HG03565 (cell line): ENCODE measurements around the gene AR.

Source experiments
- ATAC-seq: cut with Tn5 transposase; IDR thresholded peaks from one replicate; pipeline ENCODE4 v1.9.1; 2021; ENCODE audit warnings: mild to moderate bottlenecking, moderate library complexity; ENCODE audit not compliant: unreplicated experiment

Gene AR

DNA sequence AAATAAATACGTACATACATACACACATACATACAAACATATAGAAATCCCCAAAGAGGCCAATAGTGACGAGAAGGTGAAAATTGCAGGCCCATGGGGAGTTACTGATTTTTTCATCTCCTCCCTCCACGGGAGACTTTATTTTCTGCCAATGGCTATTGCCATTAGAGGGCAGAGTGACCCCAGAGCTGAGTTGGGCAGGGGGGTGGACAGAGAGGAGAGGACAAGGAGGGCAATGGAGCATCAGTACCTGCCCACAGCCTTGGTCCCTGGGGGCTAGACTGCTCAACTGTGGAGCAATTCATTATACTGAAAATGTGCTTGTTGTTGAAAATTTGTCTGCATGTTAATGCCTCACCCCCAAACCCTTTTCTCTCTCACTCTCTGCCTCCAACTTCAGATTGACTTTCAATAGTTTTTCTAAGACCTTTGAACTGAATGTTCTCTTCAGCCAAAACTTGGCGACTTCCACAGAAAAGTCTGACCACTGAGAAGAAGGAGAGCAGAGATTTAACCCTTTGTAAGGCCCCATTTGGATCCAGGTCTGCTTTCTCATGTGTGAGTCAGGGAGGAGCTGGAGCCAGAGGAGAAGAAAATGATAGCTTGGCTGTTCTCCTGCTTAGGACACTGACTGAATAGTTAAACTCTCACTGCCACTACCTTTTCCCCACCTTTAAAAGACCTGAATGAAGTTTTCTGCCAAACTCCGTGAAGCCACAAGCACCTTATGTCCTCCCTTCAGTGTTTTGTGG lies 180.7 kb downstream of the AR start:
- ATAC-seq, result no peak

DNA sequence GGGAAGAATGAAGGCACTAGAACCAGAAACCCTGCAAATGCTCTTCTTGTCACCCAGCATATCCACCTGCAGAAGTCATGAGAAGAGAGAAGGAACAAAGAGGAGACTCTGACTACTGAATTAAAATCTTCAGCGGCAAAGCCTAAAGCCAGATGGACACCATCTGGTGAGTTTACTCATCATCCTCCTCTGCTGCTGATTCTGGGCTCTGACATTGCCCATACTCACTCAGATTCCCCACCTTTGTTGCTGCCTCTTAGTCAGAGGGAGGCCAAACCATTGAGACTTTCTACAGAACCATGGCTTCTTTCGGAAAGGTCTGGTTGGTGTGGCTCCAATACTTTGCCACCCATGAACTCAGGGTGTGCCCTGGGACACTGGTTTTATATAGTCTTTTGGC lies 181.7 kb downstream of the AR start:
- ATAC-seq, result no peak

DNA sequence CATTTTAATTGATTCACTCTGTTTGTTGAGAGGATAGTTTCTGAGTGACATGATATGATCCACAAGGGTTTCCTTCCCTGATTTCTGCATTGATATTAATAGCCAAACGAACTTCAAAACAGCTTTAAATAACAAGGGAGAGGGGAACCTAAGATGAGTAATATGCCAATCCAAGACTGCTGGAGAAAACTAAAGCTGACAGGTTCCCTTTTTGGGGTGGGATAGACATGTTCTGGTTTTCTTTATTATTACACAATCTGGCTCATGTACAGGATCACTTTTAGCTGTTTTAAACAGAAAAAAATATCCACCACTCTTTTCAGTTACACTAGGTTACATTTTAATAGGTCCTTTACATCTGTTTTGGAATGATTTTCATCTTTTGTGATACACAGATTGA lies 182.2 kb downstream of the AR start:
- no peak for ATAC-seq

DNA sequence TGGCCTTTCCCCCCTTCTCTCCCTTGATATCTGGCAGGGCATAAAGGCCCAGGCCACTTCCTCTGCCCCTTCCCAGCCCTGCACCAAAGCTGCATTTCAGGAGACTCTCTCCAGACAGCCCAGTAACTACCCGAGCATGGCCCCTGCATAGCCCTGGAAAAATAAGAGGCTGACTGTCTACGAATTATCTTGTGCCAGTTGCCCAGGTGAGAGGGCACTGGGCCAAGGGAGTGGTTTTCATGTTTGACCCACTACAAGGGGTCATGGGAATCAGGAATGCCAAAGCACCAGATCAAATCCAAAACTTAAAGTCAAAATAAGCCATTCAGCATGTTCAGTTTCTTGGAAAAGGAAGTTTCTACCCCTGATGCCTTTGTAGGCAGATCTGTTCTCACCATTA lies 183.8 kb downstream of the AR start:
- ATAC-seq, result no peak

DNA sequence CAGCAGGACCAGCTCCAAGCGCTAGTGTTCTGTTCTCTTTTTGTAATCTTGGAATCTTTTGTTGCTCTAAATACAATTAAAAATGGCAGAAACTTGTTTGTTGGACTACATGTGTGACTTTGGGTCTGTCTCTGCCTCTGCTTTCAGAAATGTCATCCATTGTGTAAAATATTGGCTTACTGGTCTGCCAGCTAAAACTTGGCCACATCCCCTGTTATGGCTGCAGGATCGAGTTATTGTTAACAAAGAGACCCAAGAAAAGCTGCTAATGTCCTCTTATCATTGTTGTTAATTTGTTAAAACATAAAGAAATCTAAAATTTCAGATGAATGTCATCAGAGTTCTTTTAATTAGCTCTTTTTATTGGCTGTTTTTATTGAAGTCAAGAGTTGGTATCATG lies 186.5 kb downstream of the AR start:
- no peak for ATAC-seq

DNA sequence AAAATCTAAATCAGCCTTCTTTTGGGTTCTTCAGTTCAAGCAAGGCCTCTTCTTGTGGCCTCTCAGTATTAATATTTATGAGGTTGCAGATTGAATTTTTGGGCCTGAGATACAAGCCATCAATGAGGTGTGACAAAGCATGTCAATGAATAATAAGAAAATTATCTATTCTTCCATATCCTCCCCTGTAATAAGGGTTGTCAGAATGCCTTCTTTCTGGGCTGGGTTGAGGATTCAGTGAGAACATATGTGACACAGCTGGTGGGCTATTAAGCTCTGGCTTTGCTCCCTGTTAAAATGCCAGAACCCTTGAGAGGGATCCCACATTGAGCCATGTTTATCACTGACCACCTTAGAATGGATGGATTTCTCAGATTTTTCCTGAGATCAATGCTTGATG lies 187.2 kb downstream of the AR start:
- no peak for ATAC-seq

DNA sequence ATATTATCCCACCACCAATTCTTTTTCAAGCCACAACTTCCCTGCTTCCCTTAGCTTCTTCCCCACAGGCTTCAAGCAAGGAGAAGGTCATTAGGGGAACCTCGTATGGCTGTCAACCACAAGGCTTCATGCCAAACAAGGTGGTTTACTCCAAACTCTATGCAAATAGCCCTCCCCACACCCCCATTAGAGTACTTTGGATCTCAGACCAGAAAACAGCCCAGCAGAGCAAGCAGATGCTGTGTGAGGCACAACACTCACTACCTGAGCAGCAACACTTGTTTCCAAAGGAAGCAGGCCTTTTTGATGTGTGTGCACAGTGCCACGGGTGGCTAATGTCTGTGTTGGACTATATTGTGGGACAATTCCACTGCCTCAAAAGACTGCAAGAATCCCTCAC lies 189.0 kb downstream of the AR start:
- ATAC-seq, result no peak

DNA sequence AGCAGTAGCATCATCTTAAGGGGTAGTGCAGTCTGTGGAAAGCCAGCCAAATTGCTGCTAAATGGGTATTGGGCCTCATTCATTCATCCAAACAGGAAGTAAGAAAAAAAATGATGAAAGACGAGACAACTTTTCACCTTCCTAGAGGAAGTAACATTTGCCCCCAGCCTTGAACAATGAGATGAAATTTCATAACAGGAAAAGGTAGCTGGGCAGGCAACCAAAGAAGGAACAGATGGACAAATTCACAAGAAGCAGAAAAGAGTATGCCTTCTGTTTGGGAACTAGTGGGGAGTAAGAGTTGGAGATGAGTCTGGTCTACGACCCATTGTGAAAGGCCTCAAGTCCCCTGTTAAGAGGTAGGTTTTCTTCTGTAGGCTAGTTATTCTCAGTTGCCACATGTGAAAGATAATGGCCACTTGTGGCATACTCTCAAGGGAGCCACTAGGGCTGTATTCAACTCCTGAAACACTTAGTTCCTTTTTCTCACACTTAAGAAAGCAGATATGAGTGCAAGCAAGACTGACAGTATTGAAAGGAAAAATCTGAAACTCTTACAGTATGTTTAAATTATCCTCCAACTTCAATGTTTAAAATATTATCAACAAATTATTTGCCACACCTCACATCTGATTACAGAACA lies 190.4 kb downstream of the AR start:
- ATAC-seq, result no peak

DNA sequence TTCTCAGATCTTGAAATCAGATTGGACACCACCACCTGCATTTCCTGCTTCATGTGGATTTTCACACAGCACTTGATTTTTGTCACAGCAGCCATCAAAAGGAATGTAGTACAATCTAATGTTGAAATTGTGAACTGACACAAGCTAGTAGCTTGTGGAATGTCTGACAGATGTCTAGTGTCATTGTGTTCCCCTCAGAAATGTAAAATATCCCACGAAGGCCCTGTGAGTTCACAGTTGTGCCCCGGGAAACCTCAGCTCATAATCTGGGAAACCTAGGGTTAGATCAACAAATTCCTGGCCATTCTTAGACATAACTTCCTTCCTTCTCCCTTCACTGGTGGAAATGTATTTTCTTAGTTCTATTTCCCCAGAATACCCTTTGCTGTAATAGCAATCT lies 205.7 kb downstream of the AR start:
- ATAC-seq, result no peak

DNA sequence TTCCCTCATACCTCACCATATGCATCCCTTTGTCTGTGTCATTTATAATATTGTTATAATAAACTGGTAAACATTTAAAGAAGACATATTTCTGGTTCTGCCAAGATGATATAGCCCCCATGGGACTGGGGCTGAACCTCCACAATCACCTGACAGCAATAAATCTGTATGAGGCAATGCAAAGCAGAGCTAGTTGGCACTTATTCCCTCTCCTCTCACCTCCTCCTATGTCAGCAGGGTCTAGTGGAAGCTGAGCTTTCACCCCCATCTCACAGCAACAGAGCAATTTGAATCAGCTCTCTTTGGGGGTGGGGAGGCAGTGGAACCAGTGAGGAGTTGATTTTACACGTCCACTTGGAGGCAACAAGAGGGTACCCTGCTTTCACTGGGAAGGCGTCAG lies 206.9 kb downstream of the AR start:
- ATAC-seq, result no peak

DNA sequence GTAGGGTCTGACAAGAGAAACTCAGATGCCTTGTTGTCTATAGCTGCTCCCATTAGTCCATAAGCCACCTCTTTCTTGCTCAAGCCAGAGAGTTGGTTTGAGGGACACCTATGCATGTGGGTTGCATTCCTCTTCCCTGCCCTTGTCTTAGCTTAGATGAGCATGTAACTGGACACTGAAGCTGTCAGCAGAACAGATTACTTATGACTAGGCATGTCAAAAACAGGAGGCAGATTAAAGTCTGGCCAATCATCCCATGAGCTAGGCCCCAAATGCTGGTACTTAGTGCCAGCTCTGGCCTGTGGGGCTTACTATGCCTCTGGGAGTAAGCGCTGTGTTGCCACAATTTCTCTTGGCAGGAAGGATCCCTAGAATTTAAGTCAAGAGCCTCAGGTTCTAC lies 215.2 kb downstream of the AR start:
- ATAC-seq, result no peak

DNA sequence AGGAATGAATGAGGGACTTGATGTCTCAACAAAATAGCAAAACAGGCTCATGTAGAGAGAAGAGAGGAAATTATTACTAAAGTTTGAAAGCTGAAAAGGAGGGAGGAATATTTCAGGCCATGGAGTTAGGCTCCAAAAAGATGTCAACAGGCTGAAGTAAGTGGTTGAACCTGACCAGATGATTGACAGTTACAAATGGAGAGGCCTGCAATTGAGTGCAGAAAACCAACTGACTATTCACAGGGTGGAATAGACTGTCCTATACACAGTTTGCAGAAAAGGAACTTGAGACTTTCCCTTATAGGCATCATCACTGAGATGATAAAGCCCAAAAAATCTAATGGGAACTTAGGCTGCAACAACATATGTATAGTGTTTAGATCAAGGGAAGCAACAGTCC lies 233.3 kb downstream of the AR start:
- ATAC-seq, result no peak

DNA sequence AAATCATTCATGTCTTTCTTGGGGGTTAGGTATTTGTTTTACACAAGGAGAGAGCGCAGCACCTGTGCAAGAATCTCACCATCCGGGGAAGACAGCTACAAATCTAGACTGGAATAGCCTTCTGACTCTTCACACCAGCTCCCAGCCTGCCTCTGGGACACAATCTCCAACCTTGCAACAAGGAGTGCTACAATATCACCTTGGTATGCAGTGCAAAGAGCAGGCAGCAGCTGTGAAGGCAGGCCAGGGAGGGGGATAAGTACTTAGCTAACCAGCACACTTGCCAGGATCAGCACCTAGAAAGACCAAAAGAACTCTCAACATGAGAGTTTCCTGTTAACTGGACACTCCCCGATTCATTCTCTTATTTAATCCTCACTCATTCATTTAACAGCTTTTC lies 235.3 kb downstream of the AR start:
- no peak for ATAC-seq
